ENCODE data around the gene ADAMTSL5. TPM values are rescaled to one million over a fixed set of nuclear protein-coding genes. Genes with fewer than 3 reads are reported as not detected.

The ADAMTSL5 gene
- total and polyA plus RNA-seq, 9 of the 15 experiments (the other 6 are each of a cell fraction or from before 2014, with no cell fraction given): 1.0 to 11.6 (median 4.1) TPM

GRCh38 chr19:1482361-1483130 lies 30.3 kb downstream of the ADAMTSL5 start (continued):
- no peak for TF ChIP-seq MYNN (IDR thresholded peaks at IDR 0.05)
- no peak for TF ChIP-seq MYNN (CRISPR knock-in tag; IDR thresholded peaks at IDR 0.05)
- TF ChIP-seq POLR2G (IDR thresholded peaks at IDR 0.05; ENCODE audit: low read depth, low read length): no peak
- no peak for TF ChIP-seq KDM4B (IDR thresholded peaks at IDR 0.05; ENCODE audit: borderline replicate concordance in 2 of 2, low read depth in 1 of 2)
- no peak for TF ChIP-seq RHOXF2B (CRISPR knock-in tag; conservative IDR thresholded peaks at IDR 0.05)
- TF ChIP-seq ZNF79 (CRISPR knock-in tag; IDR thresholded peaks at IDR 0.05; ENCODE audit: low read depth): no peak
- TF ChIP-seq MECOM (CRISPR knock-in tag; IDR thresholded peaks at IDR 0.05): no peak
- TF ChIP-seq SMARCA5 (IDR thresholded peaks at IDR 0.05): peak; percentile 42; the same call in 1 of the 2 replicates
- TF ChIP-seq CTCFL (IDR thresholded peaks at IDR 0.05; ENCODE audit: borderline replicate concordance, insufficient read depth, low read depth, low read length, poor library complexity, severe bottlenecking): no peak
- no peak for TF ChIP-seq ELK1 (CRISPR knock-in tag; IDR thresholded peaks at IDR 0.05)
- TF ChIP-seq VEZF1 (CRISPR knock-in tag; IDR thresholded peaks at IDR 0.05): peak; percentile 23; the same call in 1 of the 2 replicates
- peak; percentile 87 for TF ChIP-seq CHD4 (IDR thresholded peaks at IDR 0.05; ENCODE audit: insufficient read depth, insufficient replicate concordance, low read depth, low read length, poor library complexity, severe bottlenecking)
- TF ChIP-seq ZFP91 (CRISPR knock-in tag; IDR thresholded peaks at IDR 0.05): 0 out of 2 replicates have a peak, but pooled peaks have one; percentile 20
- TF ChIP-seq FOXM1 (IDR thresholded peaks at IDR 0.05; ENCODE audit: low read depth): no peak
- TF ChIP-seq FOXM1 (CRISPR knock-in tag; IDR thresholded peaks at IDR 0.05; ENCODE audit: low read depth): 0 out of 2 replicates have a peak, but pooled peaks have one; percentile 22
- no peak for TF ChIP-seq FIP1L1 (IDR thresholded peaks at IDR 0.05; ENCODE audit: low read depth, low read length, poor library complexity, severe bottlenecking)
- TF ChIP-seq RBM25 (IDR thresholded peaks at IDR 0.05; ENCODE audit: low read depth, low read length, severe bottlenecking): no peak
- peak; percentile 59 to 77; a peak in 3 of 4 replicates for TF ChIP-seq HDAC1 (IDR thresholded peaks at IDR 0.05)
- TF ChIP-seq CBX1 (IDR thresholded peaks at IDR 0.05; ENCODE audit: low read depth): 0 out of 2 replicates have a peak, but pooled peaks have one; percentile 48
- TF ChIP-seq RFX1 (IDR thresholded peaks at IDR 0.05): no peak
